ENCODE data around the gene MEGF9. TPM values are rescaled to one million over a fixed set of nuclear protein-coding genes. Genes with fewer than 3 reads are reported as not detected.

The MEGF9 gene
- total RNA-seq, 1 donor from 2014 or later = 2.6 TPM

GRCh38 chr9:120628207-120628924, 85.9 kb downstream of the MEGF9 start:
- Mint-ChIP-seq H3K36me3 (ENCODE audit: low read depth, unreplicated experiment) (no peaks in the 10 kb centered on the region), H3K4me3 (ENCODE audit: unreplicated experiment) (no peak overlapping the region), H3K4me1 (ENCODE audit: unreplicated experiment) (no peaks in the 10 kb centered on the region), H3K27me3 (ENCODE audit: unreplicated experiment) (peaks cover 4% of the 10 kb centered on the region), H3K27ac (ENCODE audit: unreplicated experiment) (no peak overlapping the region), H3K9me3 (ENCODE audit: unreplicated experiment) (no peaks in the 10 kb centered on the region)
- no peak for TF ChIP-seq CTCF (IDR thresholded peaks at IDR 0.05; ENCODE audit: unreplicated experiment)
- DNase-seq (ENCODE audit: low spot score) = no peak

DNA sequence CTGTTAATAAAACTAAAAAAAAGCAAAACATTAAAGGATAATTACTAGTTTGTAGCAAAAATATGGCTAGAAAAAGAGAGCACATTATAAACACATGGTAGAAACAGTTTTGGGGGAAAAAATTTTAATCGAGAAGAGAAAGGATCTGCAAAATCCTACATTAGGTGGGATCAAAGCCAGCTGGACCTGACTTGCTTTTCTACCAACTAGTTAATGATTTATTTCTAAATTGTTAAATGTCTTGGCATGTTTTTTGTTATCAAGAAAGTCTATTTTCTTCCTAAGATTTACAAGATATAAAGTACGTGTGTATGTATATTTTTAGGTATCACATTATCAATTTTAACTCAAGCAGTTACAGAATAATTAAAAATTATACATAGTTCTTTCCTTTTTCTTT, 87.2 kb downstream of the MEGF9 start:
- no peaks in the 10 kb centered on the region for H3K4me1 Mint-ChIP-seq (ENCODE audit: unreplicated experiment)
- H3K4me3 Mint-ChIP-seq (ENCODE audit: unreplicated experiment) = no peak overlapping the region
- no peak for DNase-seq (ENCODE audit: low spot score)
- no peak overlapping the region for H3K27ac Mint-ChIP-seq (ENCODE audit: unreplicated experiment)
- H3K27me3 Mint-ChIP-seq (ENCODE audit: unreplicated experiment) = no peaks in the 10 kb centered on the region
- TF ChIP-seq CTCF (IDR thresholded peaks at IDR 0.05; ENCODE audit: unreplicated experiment) = no peak
- H3K9me3 Mint-ChIP-seq (ENCODE audit: unreplicated experiment) = no peaks in the 10 kb centered on the region
- H3K36me3 Mint-ChIP-seq (ENCODE audit: low read depth, unreplicated experiment) = no peaks in the 10 kb centered on the region

GRCh38 chr9:120626512-120626911, 87.8 kb downstream of the MEGF9 start:
- H3K27ac Mint-ChIP-seq (ENCODE audit: unreplicated experiment) = no peak overlapping the region
- no peak overlapping the region for H3K4me3 Mint-ChIP-seq (ENCODE audit: unreplicated experiment)
- DNase-seq (ENCODE audit: low spot score) = no peak
- no peaks in the 10 kb centered on the region for H3K4me1 Mint-ChIP-seq (ENCODE audit: unreplicated experiment)
- no peak for TF ChIP-seq CTCF (IDR thresholded peaks at IDR 0.05; ENCODE audit: unreplicated experiment)
- no peaks in the 10 kb centered on the region for H3K9me3 Mint-ChIP-seq (ENCODE audit: unreplicated experiment)
- H3K27me3 Mint-ChIP-seq (ENCODE audit: unreplicated experiment) = no peaks in the 10 kb centered on the region
- no peaks in the 10 kb centered on the region for H3K36me3 Mint-ChIP-seq (ENCODE audit: low read depth, unreplicated experiment)

GRCh38 chr9:120625222-120625621, 89.0 kb downstream of the MEGF9 start:
- Mint-ChIP-seq H3K36me3 (ENCODE audit: low read depth, unreplicated experiment) (no peaks in the 10 kb centered on the region), H3K4me3 (ENCODE audit: unreplicated experiment) (no peak overlapping the region), H3K27me3 (ENCODE audit: unreplicated experiment) (no peaks in the 10 kb centered on the region), H3K27ac (ENCODE audit: unreplicated experiment) (no peak overlapping the region), H3K9me3 (ENCODE audit: unreplicated experiment) (no peaks in the 10 kb centered on the region), H3K4me1 (ENCODE audit: unreplicated experiment) (no peaks in the 10 kb centered on the region)
- TF ChIP-seq CTCF (IDR thresholded peaks at IDR 0.05; ENCODE audit: unreplicated experiment) = no peak
- no peak for DNase-seq (ENCODE audit: low spot score)

DNA sequence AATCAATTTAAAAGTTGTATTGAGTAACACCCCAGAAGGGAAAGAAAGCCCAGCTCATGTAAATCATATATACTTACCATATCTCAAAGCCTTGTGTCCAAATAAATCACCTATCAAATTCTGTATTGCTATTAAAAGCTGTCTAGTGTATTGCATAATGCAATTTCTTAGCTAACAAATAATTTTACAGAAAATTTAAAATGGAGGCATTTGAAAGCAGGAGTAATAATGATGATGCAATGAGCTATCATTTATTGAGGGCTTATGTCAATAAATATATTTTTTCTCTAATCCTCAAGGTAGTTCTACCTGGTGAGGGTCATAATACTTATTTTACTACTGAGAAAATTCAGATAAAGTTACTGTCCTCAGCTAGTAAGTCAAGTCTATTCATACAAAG, 91.5 kb downstream of the MEGF9 start:
- no peak for DNase-seq (ENCODE audit: low spot score)
- no peak for TF ChIP-seq CTCF (IDR thresholded peaks at IDR 0.05; ENCODE audit: unreplicated experiment)

More for the DNA sequence above, 91.5 kb downstream of the MEGF9 start:
- Mint-ChIP-seq H3K27me3 (ENCODE audit: unreplicated experiment) (no peaks in the 10 kb centered on the region), H3K9me3 (ENCODE audit: unreplicated experiment) (no peaks in the 10 kb centered on the region), H3K4me3 (ENCODE audit: unreplicated experiment) (no peak overlapping the region), H3K27ac (ENCODE audit: unreplicated experiment) (no peak overlapping the region), H3K36me3 (ENCODE audit: low read depth, unreplicated experiment) (no peaks in the 10 kb centered on the region), H3K4me1 (ENCODE audit: unreplicated experiment) (no peaks in the 10 kb centered on the region)
